Endothelial cell of umbilical vein (primary cell): Measurements from ENCODE around the gene PEMT. TPM values are rescaled to one million over a fixed set of nuclear protein-coding genes. Genes with fewer than 3 reads are reported as not detected.

Experiments
- BruUV-seq: library from RNA; stranded (reverse); fragments of 400-500 nt; replicated peaks from 2 replicates; lab custom pipeline; 2021; lab: Mats Ljungman, UMichigan
- CTCF ChIA-PET: fragments of 300-600, 350-600 bp; sonication (Branson Sonifier 250); formaldehyde crosslinking; loops from one replicate; lab custom pipeline; 2021; ENCODE audit warnings: antibody characterized with exemption, inconsistent platforms; lab: Charles Lee
- POLR2A ChIA-PET: fragments of 300-600, 350-600 bp; sonication (Branson Sonifier 250); formaldehyde crosslinking; loops from one replicate; lab custom pipeline; 2021; ENCODE audit warnings: antibody characterized with exemption, inconsistent platforms; lab: Charles Lee
- DNase-seq: peaks from one replicate; pipeline ENCODE4 v3.0.0-alpha.2; 2011; ENCODE audit warnings: low read depth, low spot score
- FAIRE-seq: peaks from 2 replicates; lab custom pipeline; 2011; peaks lifted over from hg19 to GRCh38; lab: Jason Lieb, UNC
- H2AFZ ChIP-seq: 2 replicates; pipeline ENCODE4 v1.6.0; 2012; ENCODE audit warnings: low read depth, low read length, control low read depth, inconsistent platforms
- H3K27ac ChIP-seq: 2 replicates; pipeline ENCODE4 v1.5.1; 2011; ENCODE audit warnings: low read depth, mild to moderate bottlenecking, control low read depth, low read length, moderate library complexity; ENCODE audit not compliant: insufficient read depth
- H3K27me3 ChIP-seq, 2 experiments: 2 replicates each; pipeline versions ENCODE4 v1.6.0 to v1.6.1; 2011; ENCODE audit warnings: low read length in 2 of 2, mixed read lengths in 1 of 2; ENCODE audit not compliant: control insufficient read depth in 2 of 2, insufficient read depth in 2 of 2
- H3K36me3 ChIP-seq, 2 experiments: 2 replicates in 1 of 2; 3 replicates in 1 of 2; pipeline ENCODE4 v1.5.1; 2011; ENCODE audit warnings: low read length in 2 of 2, mild to moderate bottlenecking in 1 of 2, moderate library complexity in 1 of 2; ENCODE audit not compliant: control insufficient read depth in 2 of 2, insufficient read depth in 2 of 2; ENCODE audit errors: extremely low read depth in 1 of 2
- H3K4me1 ChIP-seq: 3 replicates; pipeline ENCODE4 v1.5.1; 2011; ENCODE audit warnings: mild to moderate bottlenecking, low read length; ENCODE audit not compliant: control insufficient read depth, insufficient read depth; ENCODE audit errors: extremely low read depth
- H3K4me2 ChIP-seq: 2 replicates; pipeline ENCODE4 v1.6.1; 2011; ENCODE audit warnings: low read length, control low read depth, mixed read lengths; ENCODE audit not compliant: insufficient read depth
- H3K4me3 ChIP-seq, 3 experiments: fragments of 200-600 bp in 1 of 3; sonication (generic), shearing (Covaris generic) in 1 of 3; replicated peaks in 1 of 3; 2 replicates each; pipeline ENCODE4 v1.5.1; 2011 to 2016; ENCODE audit warnings: control low read depth in 3 of 3, low read length in 3 of 3, mild to moderate bottlenecking in 2 of 3, inconsistent platforms in 1 of 3, low read depth in 1 of 3, moderate library complexity in 1 of 3; ENCODE audit not compliant: insufficient read depth in 1 of 3
- H3K79me2 ChIP-seq: 2 replicates; pipeline ENCODE4 v1.6.0; 2012; ENCODE audit warnings: low read length, inconsistent platforms; ENCODE audit not compliant: control insufficient read depth, insufficient read depth
- H3K9ac ChIP-seq: replicated peaks from 2 replicates; pipeline ENCODE3; 2011; ENCODE audit warnings: low read length, control low read depth; ENCODE audit not compliant: insufficient read depth; ENCODE audit errors: extremely low read depth
- H3K9me1 ChIP-seq: replicated peaks from 3 replicates; pipeline ENCODE4 v1.6.0; 2011; ENCODE audit warnings: mild to moderate bottlenecking, low read length; ENCODE audit not compliant: control insufficient read depth, insufficient read depth; ENCODE audit errors: extremely low read depth
- H3K9me3 ChIP-seq: replicated peaks from 2 replicates; pipeline ENCODE4 v1.5.1; 2012; ENCODE audit warnings: low read length, inconsistent platforms; ENCODE audit not compliant: control insufficient read depth, insufficient read depth
- H4K20me1 ChIP-seq: replicated peaks from 2 replicates; pipeline ENCODE3; 2011; ENCODE audit warnings: mild to moderate bottlenecking, low read length; ENCODE audit not compliant: control insufficient read depth, insufficient read depth; ENCODE audit errors: extremely low read depth
- CTCF ChIP-seq, 2 donors: IDR thresholded peaks; 1 replicate in 1 of 2; 2 replicates in 1 of 2; pipeline ENCODE4 v1.5.1; 2011; ENCODE audit warnings: low read length in 2 of 2, mild to moderate bottlenecking in 2 of 2, moderate library complexity in 2 of 2, control low read depth in 1 of 2, inconsistent platforms in 1 of 2, low read depth in 1 of 2; ENCODE audit not compliant: insufficient read depth in 1 of 2; ENCODE audit errors: extremely low read depth in 1 of 2
- GATA2 ChIP-seq: IDR thresholded peaks from 2 replicates; pipeline ENCODE4 v1.7.0; 2011; ENCODE audit warnings: low read depth, mild to moderate bottlenecking, moderate library complexity, mixed read lengths, low read length; ENCODE audit not compliant: insufficient read length, insufficient read depth
- MAX ChIP-seq: IDR thresholded peaks from 2 replicates; pipeline ENCODE4 v1.6.1; 2011; ENCODE audit not compliant: insufficient read depth, insufficient read length
- MYC ChIP-seq: IDR thresholded peaks from one replicate; pipeline ENCODE4 v1.6.1; 2011; ENCODE audit warnings: mild to moderate bottlenecking, low read depth, low read length
- dilution Hi-C: fragments of 300-500 bp; cut with MboI; formaldehyde crosslinking; loops from one replicate; pipeline ENCODE4 v1.15.0; 2019; ENCODE audit warnings: low sequenced_read_pairs; ENCODE audit not compliant: extremely low pct_ligation_motif_present
- intact Hi-C: fragments of 100-400 bp; cut with micrococcal nuclease; formaldehyde crosslinking; loops from one replicate; pipeline ENCODE4 v1.10.0; 2022
- polyA plus RNA-seq, 4 experiments: library from polyadenylated mRNA; depleted of rRNA in 3 of 4; stranded (reverse) in 3 of 4; unstranded in 1 of 4; fragments of >200 nt; gene quantifications; 2 replicates each; pipeline versions ENCODE4 v1.2.1 to v1.2.3, GENCODE V29; 2011 to 2012; ENCODE audit warnings: missing spikeins in 1 of 4
- total RNA-seq: library from RNA; stranded (reverse); gene quantifications from 2 replicates; pipeline ENCODE4 v1.2.3, GENCODE V29; 2021

Gene PEMT
- total and polyA plus RNA-seq, 2 donors (not counting 3 experiments of a cell fraction or from before 2014, with no cell fraction given) = 35.1 to 58.4 TPM

GRCh38 chr17:17463821-17464220 lies 127.7 kb downstream of the PEMT start:
- H3K4me3 ChIP-seq = no peak overlapping the region
- ChIA-PET POLR2A (no interaction called here), CTCF (no interaction called here)
- DNase-seq (no peak), FAIRE-seq (no peak)
- H2AFZ ChIP-seq = no peak overlapping the region
- peaks cover 24 to 33% of the 10 kb centered on the region in 2 experiments for H3K27me3 ChIP-seq
- H3K36me3 ChIP-seq = no peaks in the 10 kb centered on the region
- H3K9ac ChIP-seq = no peak overlapping the region
- no peak overlapping the region for H3K27ac ChIP-seq
- H3K4me1 ChIP-seq = no peaks in the 10 kb centered on the region
- no TSS peak for BruUV-seq
- no peaks in the 10 kb centered on the region for H3K79me2 ChIP-seq
- intact Hi-C loops (no loop called here), dilution Hi-C loops (loop anchor here (10.0 kb wide), 1 partner anchor 89 kb away; no protein-coding TSS in a partner anchor)
- no peaks in the 10 kb centered on the region for H3K9me3 ChIP-seq
- H3K9me1 ChIP-seq = no peaks in the 10 kb centered on the region
- TF ChIP-seq MAX (no peak), MYC (no peak), CTCF (IDR thresholded peaks at IDR 0.05; ENCODE audit: extremely low read depth in 1 of 2, insufficient read depth in 1 of 2, low read depth in 1 of 2, low read length in 2 of 2) (no peak), GATA2 (no peak)
- H3K4me2 ChIP-seq = no peak overlapping the region
- H4K20me1 ChIP-seq = no peaks in the 10 kb centered on the region
